Anterior cingulate cortex (tissue), 58 donors: ENCODE results near the gene CAPZA3.
"Not testable (repeated sequence)": the region's sequence is repeated elsewhere in the genome, so short reads cannot be mapped to it uniquely, and the experiment has no call there.

Experiments used
- DNase-seq, 58 donors: peaks; one replicate each; lab custom pipeline; 2025; lab: John Stamatoyannopoulos, UW

The CAPZA3 gene

GRCh38 chr12:18737819-18738218, at the start of gene CAPZA3, which contains the start of gene PLCZ1:
TSS of gene CAPZA3 (plus strand) at chr12:18738119. CDS start at chr12:18738269, 150 bp downstream.
TSS of gene PLCZ1 (minus strand) at chr12:18738012. CDS start at chr12:18737371, 641 bp downstream.
- DNase-seq: no peak

GRCh38 chr12:18689771-18690170, 48.1 kb upstream of the CAPZA3 start:
- no peak for DNase-seq

GRCh38 chr12:18690653-18691052, 47.3 kb upstream of the CAPZA3 start:
- DNase-seq: no peak

GRCh38 chr12:18693986-18694385, 43.9 kb upstream of the CAPZA3 start:
- not testable (repeated sequence) for DNase-seq

GRCh38 chr12:18696971-18697602, 40.8 kb upstream of the CAPZA3 start:
- no peak for DNase-seq

- no peak for DNase-seq
These were observed 37.6 kb upstream of the CAPZA3 start for GRCh38 chr12:18700271-18700670.

- DNase-seq: no peak
These were observed 34.6 kb upstream of the CAPZA3 start for GRCh38 chr12:18703321-18703720.

- DNase-seq: no peak
These were observed 34.0 kb upstream of the CAPZA3 start for GRCh38 chr12:18703911-18704310.

- DNase-seq: no peak
These were observed 31.1 kb upstream of the CAPZA3 start for GRCh38 chr12:18706798-18707197.

- no peak for DNase-seq
These were observed 21.7 kb upstream of the CAPZA3 start for GRCh38 chr12:18716236-18716635.

GRCh38 chr12:18718462-18718861, 19.5 kb upstream of the CAPZA3 start:
- no peak for DNase-seq

GRCh38 chr12:18719922-18720510, 17.9 kb upstream of the CAPZA3 start:
- no peak for DNase-seq

- no peak for DNase-seq
These were observed 17.2 kb upstream of the CAPZA3 start for GRCh38 chr12:18720690-18721089.

GRCh38 chr12:18721452-18721851, 16.5 kb upstream of the CAPZA3 start:
- DNase-seq: no peak

- DNase-seq: no peak
These were observed 14.2 kb upstream of the CAPZA3 start for GRCh38 chr12:18723752-18724151.

GRCh38 chr12:18731156-18731555, 6.8 kb upstream of the CAPZA3 start:
- DNase-seq: no peak

- no peak for DNase-seq
These were observed 10.0 kb downstream of the CAPZA3 start for GRCh38 chr12:18747895-18748294.

- DNase-seq: no peak
These were observed 11.6 kb downstream of the CAPZA3 start for GRCh38 chr12:18749386-18749957.

GRCh38 chr12:18750085-18750484, 12.2 kb downstream of the CAPZA3 start:
- no peak for DNase-seq

- DNase-seq: no peak
These were observed 13.9 kb downstream of the CAPZA3 start for GRCh38 chr12:18751866-18752265.

GRCh38 chr12:18752280-18752920, 14.5 kb downstream of the CAPZA3 start:
- no peak for DNase-seq

- DNase-seq: no peak
These were observed 15.0 kb downstream of the CAPZA3 start for GRCh38 chr12:18752947-18753346.
